Measurements from ENCODE around the gene LSR.

LSR gene

DNA sequence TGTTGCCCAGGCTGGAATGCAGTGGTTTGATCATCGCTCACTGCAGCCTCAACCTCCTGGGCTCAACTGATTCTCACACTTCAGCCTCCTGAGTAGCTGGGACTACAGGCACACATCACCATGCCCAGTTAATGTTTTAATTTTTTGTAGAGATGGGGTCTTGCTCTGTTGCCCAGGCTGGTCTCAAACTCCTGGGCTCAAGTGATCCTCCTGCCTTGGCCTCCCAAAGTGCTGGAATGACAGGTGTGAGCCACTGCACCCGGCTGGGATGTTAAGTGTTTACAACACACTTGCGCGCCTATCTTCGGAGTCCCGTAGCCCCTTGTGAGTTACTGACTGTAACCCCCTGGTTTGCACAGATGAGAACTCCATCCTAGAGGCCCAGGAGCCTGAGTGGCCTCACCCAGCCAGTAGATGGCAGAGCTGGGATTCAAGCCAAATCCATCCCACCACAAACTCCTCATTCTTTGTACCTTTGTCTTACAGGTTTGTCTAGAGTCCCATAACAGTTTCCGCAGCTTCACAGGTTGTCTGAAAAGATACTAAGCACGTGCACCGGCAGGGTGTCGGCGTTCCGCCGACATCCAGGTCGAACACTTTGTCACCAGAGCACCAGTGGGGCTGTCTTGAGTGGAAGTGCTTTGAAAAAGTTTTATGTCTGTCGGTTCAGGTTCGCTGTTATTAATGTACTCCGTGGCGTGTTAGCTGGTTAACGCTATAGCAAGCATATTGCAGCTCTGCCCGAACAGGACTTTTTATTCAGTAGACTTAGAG is 57.9 kb downstream of the LSR start:
- DNase-seq, result no peak

DNA sequence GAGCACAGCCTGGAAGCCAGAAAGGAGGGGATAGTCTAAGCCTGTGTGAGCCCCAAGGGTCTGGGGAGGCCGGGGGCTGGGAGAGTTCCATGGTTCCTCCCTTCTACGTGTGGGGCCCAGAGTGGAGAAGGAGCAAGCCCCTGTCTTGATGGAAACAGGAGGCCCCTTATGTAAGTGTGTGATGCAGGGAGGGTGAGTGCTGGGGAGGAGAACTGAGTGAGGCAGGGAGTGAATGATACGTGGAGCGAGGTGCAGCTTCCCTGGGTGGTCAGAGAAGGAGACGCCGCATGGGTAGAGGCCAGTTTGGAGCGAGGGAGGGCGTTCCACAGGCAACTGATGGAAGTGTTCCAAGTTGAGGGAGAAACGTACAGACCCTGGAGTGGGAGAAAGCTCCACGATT is 59.1 kb downstream of the LSR start:
- DNase-seq, result no peak

DNA sequence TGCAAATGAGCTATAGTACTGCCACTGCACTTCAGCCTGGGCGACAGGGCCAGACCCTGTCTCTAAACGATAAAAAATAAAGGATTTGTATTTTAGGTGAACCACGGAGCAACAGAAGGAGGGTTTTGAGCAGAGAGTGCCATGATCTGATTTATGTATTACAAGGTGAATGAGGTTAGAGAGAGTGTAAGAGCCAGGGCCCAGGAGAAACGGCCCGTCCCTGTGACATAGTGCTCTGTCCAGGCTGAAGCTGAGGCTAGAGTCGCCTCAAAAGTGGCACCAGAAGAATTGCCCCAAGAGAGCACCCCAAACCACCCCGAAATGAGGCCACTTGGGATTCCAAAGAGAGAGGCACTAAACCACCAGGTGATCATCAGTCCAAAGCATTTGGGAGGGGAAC is 60.1 kb downstream of the LSR start:
- DNase-seq, result no peak

DNA sequence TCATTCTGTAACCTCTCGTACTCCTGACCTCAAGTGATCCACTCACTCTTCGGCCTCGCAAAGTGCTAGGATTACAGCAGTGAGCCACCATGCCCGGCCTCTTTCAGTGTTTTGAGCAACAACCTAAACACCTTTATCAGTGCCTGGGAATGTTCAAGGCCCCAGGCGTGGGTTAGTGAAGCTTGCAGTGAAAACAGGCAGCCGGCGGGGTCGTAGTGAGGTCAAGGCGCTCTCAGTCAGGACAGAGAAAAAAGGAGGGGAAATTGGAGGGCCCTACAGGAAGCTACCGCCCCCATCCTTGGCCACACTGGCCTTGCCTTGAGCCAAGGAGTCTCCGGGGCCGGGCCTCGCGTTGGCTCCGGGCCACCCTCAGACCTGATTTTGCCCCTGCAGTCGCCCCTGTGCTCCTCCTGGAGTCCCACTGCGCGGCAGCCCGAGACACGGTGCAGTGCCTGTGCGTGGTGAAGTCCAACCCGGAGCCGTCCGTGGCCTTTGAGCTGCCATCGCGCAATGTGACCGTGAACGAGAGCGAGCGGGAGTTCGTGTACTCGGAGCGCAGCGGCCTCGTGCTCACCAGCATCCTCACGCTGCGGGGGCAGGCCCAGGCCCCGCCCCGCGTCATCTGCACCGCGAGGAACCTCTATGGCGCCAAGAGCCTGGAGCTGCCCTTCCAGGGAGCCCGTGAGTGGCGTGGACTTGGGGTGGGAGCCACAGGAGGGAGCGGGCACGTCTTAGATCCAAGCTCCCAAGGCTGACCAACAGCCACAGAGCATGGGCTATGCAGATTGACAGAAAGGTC is 60.9 kb downstream of the LSR start:
- no peak for DNase-seq

DNA sequence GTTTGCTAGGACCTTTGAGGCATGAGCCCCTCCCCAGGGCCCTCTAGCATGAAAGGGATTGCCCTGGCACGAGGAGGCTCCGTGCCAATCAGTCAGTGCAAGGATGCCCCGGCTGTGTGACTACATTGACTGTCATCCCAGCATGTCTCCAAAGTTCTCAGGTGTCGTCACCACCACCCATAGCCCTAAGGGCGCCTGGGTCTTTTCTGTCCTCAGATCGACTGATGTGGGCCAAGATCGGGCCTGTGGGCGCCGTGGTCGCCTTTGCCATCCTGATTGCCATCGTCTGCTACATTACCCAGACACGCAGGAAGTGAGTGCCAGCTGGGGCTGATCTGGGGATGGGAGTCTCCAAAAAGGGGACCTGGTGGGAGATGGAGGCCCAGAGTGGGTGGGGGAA is 61.5 kb downstream of the LSR start:
- no peak for DNase-seq

DNA sequence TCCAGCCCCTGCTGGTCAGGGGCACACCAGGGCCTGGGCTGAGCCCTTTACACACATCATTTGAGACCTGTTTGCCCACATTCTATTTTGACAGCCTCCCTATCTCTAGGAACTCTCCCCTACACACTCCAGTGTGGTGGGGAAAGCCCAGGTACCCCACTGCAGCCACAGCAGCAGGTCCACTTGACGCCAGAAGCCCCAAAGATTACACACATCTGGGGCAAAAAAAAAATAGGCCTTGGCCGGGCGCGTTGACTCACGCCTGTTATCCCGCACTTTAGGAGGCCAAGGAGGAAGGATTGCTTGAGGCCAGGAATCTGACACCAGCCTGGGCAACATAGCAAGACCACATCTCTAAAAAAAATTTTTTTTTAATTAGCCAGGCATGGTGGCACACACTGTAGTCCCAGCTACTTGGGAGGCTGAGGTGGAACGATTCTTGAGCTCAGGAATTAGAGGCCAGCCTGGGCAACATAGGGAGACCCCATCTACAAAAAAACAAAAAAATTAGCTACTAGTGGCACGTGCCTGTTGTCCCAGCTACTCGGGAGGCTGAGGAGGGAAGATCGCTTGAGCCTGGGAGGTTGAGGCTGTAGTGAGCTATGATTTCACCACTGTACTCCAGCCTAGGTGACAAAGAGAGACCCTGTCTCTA is 62.1 kb downstream of the LSR start:
- DNase-seq, result no peak

DNA sequence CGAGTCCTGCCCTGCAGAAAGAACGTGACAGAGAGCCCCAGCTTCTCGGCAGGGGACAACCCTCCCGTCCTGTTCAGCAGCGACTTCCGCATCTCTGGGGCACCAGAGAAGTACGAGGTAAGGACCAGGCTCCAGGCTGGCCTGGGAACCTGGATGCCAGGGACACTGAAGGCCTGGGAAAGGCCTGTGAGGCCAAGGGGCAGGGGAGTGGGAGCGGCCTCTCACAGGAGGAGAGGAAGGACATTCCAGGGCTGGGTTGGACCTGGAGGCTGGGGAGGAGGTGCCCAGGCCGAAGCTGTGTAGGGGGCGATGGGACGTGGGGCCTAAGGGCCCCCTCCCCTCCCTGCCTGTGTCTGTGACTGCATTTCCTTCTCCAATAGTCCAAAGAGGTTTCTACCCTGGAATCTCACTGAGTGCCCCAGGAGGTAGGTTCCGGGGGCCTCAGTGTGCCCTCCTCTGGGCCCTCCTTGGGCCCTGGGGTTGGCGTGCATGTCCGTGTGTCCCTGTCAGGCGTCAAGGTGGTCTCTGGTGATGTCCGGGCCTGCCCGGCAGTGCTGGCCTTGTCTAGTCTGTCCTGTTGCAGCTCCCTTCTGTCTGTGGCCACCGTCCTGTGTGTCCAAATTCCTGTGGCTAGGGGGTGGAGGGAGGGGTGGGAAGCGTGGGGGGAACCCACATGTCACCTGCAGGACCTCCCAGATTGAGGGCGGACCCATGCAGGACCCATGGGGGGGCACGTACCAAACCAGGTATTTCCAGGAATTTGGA is 63.3 kb downstream of the LSR start:
- no peak for DNase-seq

DNA sequence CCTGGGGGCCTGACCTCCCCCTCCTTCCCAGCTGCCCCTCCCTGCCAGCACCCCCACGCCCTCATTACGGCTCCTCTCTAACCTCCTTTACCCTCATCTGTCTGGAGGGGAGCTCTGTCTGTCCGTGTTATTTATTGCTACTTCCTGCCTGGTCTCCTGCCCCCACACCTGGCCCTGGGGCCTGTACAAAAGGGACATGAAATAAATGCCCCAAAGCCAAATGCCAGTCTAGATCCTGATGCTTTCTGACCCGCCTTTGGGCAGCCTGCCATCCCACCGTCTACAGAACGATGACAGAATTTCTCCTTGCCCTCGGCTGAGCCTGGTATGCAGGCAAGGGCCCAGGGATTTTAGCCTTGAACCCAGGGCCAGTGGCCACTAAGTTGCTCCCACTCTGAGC is 64.8 kb downstream of the LSR start:
- DNase-seq, result no peak

DNA sequence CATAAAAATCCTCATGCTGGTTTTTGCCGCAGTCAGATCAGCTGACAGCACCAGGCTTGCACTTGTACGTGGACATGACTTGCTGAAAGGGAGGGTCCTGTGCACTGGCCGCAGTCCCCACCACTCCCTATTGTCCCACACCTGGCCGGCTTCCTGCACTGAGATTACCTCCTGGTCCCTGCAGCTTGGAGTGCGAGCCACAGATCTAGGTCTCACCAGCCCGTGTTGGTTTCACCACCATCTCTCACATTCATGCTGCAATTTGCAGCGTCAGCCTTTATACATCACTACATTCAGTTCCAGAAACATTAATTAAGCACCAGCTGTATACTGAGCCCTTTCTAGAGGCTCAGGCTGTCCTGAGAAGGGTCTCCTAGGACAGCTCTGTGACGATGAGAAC is 65.2 kb downstream of the LSR start:
- no peak for DNase-seq

DNA sequence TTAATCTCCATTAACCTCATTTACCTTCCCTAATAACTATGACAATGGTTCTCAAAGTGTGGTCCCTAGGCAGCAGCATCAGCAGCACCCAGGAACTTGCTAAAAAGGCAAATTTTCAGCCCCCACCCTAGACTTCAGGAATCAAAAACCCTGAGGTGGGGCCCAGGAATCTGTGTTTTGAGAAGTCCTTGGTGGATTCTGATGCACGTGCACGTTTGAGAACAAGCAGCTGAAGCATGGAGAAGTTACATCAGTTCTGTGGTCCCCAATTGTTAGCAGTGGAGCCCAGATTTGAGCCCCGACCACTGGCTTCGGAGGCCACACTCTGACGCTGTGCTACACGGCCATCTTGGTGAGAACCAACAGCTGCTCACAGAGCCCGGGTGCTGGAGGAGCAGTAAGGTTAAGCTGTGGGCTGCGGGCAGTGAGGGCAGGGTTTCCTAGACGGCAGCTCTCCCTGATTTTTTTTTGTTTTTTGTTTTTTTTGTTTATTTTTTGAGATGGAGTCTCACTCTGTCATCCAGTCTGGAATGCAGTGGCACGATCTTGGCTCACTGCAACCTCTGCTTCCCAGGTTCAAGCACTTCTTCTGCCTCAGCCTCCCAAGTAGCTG is 66.2 kb downstream of the LSR start:
- DNase-seq, result no peak

DNA sequence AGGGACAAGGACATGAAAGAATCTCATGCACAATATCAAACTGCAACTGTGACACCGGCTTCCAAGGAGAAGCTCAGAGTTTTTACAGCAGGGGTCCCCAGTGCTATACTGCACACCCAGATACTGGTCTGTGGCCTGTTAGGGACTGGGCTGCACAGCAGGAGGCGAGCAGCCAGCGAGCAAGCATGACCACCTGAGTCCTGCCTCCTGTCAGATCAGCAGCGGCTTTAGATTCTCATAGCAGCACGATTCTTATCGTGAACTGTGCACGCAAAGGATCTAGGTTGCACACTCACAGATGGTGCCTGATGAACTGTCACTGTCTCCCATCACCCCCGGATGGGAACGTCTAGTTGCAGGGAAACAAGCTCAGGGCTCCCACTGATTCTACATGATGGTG is 67.1 kb downstream of the LSR start:
- no peak for DNase-seq

DNA sequence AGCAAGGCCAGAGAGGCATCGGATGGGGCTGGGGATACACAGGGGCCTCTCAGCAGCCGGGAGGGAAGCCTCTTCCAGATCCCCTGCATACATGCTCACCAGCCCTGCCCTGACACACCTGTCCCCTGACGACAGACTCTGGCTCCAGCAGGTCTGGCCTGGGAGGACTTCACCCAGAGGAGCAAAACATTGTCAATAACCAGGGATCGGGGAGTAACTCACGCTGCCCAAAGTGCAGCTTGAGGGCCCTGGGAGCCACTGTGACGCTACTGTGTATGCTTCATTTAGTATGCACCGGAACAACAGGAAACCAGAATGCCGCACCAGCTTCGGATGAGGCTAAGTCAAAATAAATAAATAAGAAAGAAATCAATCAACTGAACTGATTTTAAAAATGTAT is 67.8 kb downstream of the LSR start:
- no peak for DNase-seq
